CD4-positive, alpha-beta T cell treated with Interleukin-15 for 1 hour (primary cell): ENCODE measurements around the gene DOCK11.

Source experiments
- DNase-seq: peaks from one replicate; pipeline ENCODE4 v3.0.0-alpha.2; 2020

Gene DOCK11

GRCh38 chrX:118503260-118504041, 7.8 kb downstream of the DOCK11 start:
- DNase-seq: no peak

- DNase-seq: no peak
Measured at GRCh38 chrX:118504581-118504980, 9.0 kb downstream of the DOCK11 start.

GRCh38 chrX:118506805-118507480, 11.3 kb downstream of the DOCK11 start:
- DNase-seq: no peak

- no peak for DNase-seq
Measured at GRCh38 chrX:118507766-118508165, 12.2 kb downstream of the DOCK11 start.

GRCh38 chrX:118508221-118508620, 12.6 kb downstream of the DOCK11 start:
- DNase-seq: no peak

GRCh38 chrX:118508635-118509034, 13.0 kb downstream of the DOCK11 start:
- DNase-seq: no peak

- DNase-seq: no peak
Measured at GRCh38 chrX:118510111-118510510, 14.5 kb downstream of the DOCK11 start.

- DNase-seq: no peak
Measured at GRCh38 chrX:118513120-118513898, 17.7 kb downstream of the DOCK11 start.

GRCh38 chrX:118519411-118520215, 24.0 kb downstream of the DOCK11 start:
- no peak for DNase-seq

- DNase-seq: no peak
Measured at GRCh38 chrX:118520216-118521206, 24.9 kb downstream of the DOCK11 start.

GRCh38 chrX:118521435-118521834, 25.8 kb downstream of the DOCK11 start:
- DNase-seq: no peak

- DNase-seq: no peak
Measured at GRCh38 chrX:118522230-118522926, 26.8 kb downstream of the DOCK11 start.

GRCh38 chrX:118523920-118524319, 28.3 kb downstream of the DOCK11 start:
- DNase-seq: peak; percentile 45

- DNase-seq: no peak
Measured at GRCh38 chrX:118524344-118524743, 28.7 kb downstream of the DOCK11 start.

- no peak for DNase-seq
Measured at GRCh38 chrX:118525174-118525730, 29.6 kb downstream of the DOCK11 start.

GRCh38 chrX:118526149-118526548, 30.5 kb downstream of the DOCK11 start:
- DNase-seq: no peak

- peak; percentile 47 for DNase-seq
Measured at GRCh38 chrX:118528071-118528737, 32.6 kb downstream of the DOCK11 start.

- DNase-seq: no peak
Measured at GRCh38 chrX:118530219-118530911, 34.8 kb downstream of the DOCK11 start.
